SW480 (cell line): ENCODE data around the gene LRRC19.

ENCODE experiments used
- DNase-seq: peaks from one replicate; pipeline ENCODE4 v3.0.0-alpha.2; 2016; ENCODE audit warnings: low spot score

Gene LRRC19

GRCh38 chr9:26955921-26956859 lies 49.3 kb downstream of the LRRC19 start, which contains the start of gene IFT74:
TSS of gene IFT74 (plus strand) at chr9:26956412. CDS start at chr9:26961968, 5,556 bp downstream.
- DNase-seq = peak; percentile 95

GRCh38 chr9:26955222-26955903 lies 50.1 kb downstream of the LRRC19 start:
- DNase-seq = peak; percentile 9

GRCh38 chr9:26954050-26954508 lies 51.4 kb downstream of the LRRC19 start:
- DNase-seq = no peak

- DNase-seq = no peak
Measured at GRCh38 chr9:26951794-26952193, 53.7 kb downstream of the LRRC19 start.

- no peak for DNase-seq
Measured at GRCh38 chr9:26950521-26950920, 55.0 kb downstream of the LRRC19 start.

GRCh38 chr9:26949637-26950069 lies 55.8 kb downstream of the LRRC19 start:
- DNase-seq = no peak

GRCh38 chr9:26947736-26948135 lies 57.7 kb downstream of the LRRC19 start:
- no peak for DNase-seq

- DNase-seq = peak; percentile 87
Measured at GRCh38 chr9:26946753-26947727, 58.4 kb downstream of the LRRC19 start, which contains the start of gene PLAA. TSS of gene PLAA (minus strand) at chr9:26947242. CDS start at chr9:26947045, 197 bp downstream.

- DNase-seq = no peak
Measured at GRCh38 chr9:26945591-26945990, 59.9 kb downstream of the LRRC19 start.
